Activated CD4-positive, alpha-beta memory T cell treated with anti-CD3 and anti-CD28 coated beads, Interleukin-2, amount 10 ng/mL, durations not matched to agents 7 days and 5 days (primary cell): ENCODE results near the gene THADA. TPM values are rescaled to one million over a fixed set of nuclear protein-coding genes. Genes with fewer than 3 reads are reported as not detected.
"Not testable (repeated sequence)": the region's sequence is repeated elsewhere in the genome, so short reads cannot be mapped to it uniquely, and the experiment has no call there.

Source experiments
- CTCF ChIA-PET: fragments of 350-600 bp; sonication (Branson Sonifier 250); formaldehyde crosslinking; loops from one replicate; lab custom pipeline; 2021; ENCODE audit warnings: antibody characterized with exemption, inconsistent platforms; lab: Charles Lee
- POLR2A ChIA-PET: fragments of 350-600 bp; sonication (Branson Sonifier 250); formaldehyde crosslinking; loops from one replicate; lab custom pipeline; 2021; ENCODE audit warnings: antibody characterized with exemption; lab: Charles Lee
- DNase-seq: peaks from one replicate; pipeline ENCODE4 v3.0.0-alpha.2; 2020
- H3K27ac Mint-ChIP-seq: one replicate; pipeline ENCODE4 v1.8.0; 2021; ENCODE audit warnings: mild to moderate bottlenecking, mixed read lengths
- H3K27me3 Mint-ChIP-seq: one replicate; pipeline ENCODE4 v1.8.0; 2021; ENCODE audit warnings: mixed read lengths
- H3K36me3 Mint-ChIP-seq: one replicate; pipeline ENCODE4 v1.8.0; 2021; ENCODE audit warnings: low read depth, mixed read lengths
- H3K4me1 Mint-ChIP-seq: one replicate; pipeline ENCODE4 v1.8.0; 2021; ENCODE audit warnings: mixed read lengths
- H3K4me3 Mint-ChIP-seq: one replicate; pipeline ENCODE4 v1.8.0; 2021; ENCODE audit warnings: mild to moderate bottlenecking, mixed read lengths
- H3K9me3 Mint-ChIP-seq: one replicate; pipeline ENCODE4 v1.8.0; 2021; ENCODE audit warnings: mixed read lengths
- total RNA-seq, 2 experiments: library from RNA; stranded (reverse); gene quantifications; one replicate each; pipeline ENCODE4 v1.2.3, GENCODE V29; 2021

Gene THADA
- total RNA-seq, 2 experiments from 2014 or later: 21.6 to 25.8 TPM

- no peaks in the 10 kb centered on the region for H3K9me3 Mint-ChIP-seq
- CTCF ChIA-PET: no interaction called here
- H3K36me3 Mint-ChIP-seq: peaks cover 2% of the 10 kb centered on the region
- H3K27me3 Mint-ChIP-seq: no peaks in the 10 kb centered on the region
- H3K4me1 Mint-ChIP-seq: peaks cover 9% of the 10 kb centered on the region
- no peak for DNase-seq
- POLR2A ChIA-PET: interaction anchor here (0.8 to 1.5 kb wide), 2 partner anchors 12 to 17 kb away, joined by 3 read pairs; no protein-coding TSS in a partner anchor
- H3K27ac Mint-ChIP-seq: no peak overlapping the region
- no peak overlapping the region for H3K4me3 Mint-ChIP-seq
These were observed 190.0 kb downstream of the THADA start for GRCh38 chr2:43405829-43406228.

- Mint-ChIP-seq H3K4me3 (no peak overlapping the region), H3K27ac (no peak overlapping the region), H3K9me3 (no peaks in the 10 kb centered on the region), H3K36me3 (peaks cover 7% of the 10 kb centered on the region), H3K4me1 (peaks cover 9% of the 10 kb centered on the region), H3K27me3 (no peaks in the 10 kb centered on the region)
- ChIA-PET POLR2A (interaction anchor here (0.9 kb wide), 1 partner anchor 22 kb away, joined by 3 read pairs; no protein-coding TSS in a partner anchor), CTCF (interaction anchor here (1.1 kb wide), 1 partner anchor 13 kb away, joined by 3 read pairs; no protein-coding TSS in a partner anchor)
- DNase-seq: no peak
These were observed 193.3 kb downstream of the THADA start for GRCh38 chr2:43402452-43402937.

GRCh38 chr2:43402002-43402401 lies 193.8 kb downstream of the THADA start:
- Mint-ChIP-seq H3K36me3 (peaks cover 10% of the 10 kb centered on the region), H3K4me1 (peaks cover 9% of the 10 kb centered on the region), H3K9me3 (no peaks in the 10 kb centered on the region), H3K27ac (no peak overlapping the region), H3K4me3 (no peak overlapping the region), H3K27me3 (no peaks in the 10 kb centered on the region)
- no peak for DNase-seq
- ChIA-PET POLR2A (interaction anchor here (0.9 kb wide), 1 partner anchor 22 kb away, joined by 3 read pairs; no protein-coding TSS in a partner anchor), CTCF (interaction anchor here (1.1 kb wide), 1 partner anchor 14 kb away, joined by 3 read pairs; no protein-coding TSS in a partner anchor)

- H3K27me3 Mint-ChIP-seq: no peaks in the 10 kb centered on the region
- no peak for DNase-seq
- ChIA-PET POLR2A (no interaction called here), CTCF (no interaction called here)
- H3K27ac Mint-ChIP-seq: no peak overlapping the region
- H3K36me3 Mint-ChIP-seq: peaks cover 15% of the 10 kb centered on the region
- H3K9me3 Mint-ChIP-seq: no peaks in the 10 kb centered on the region
- H3K4me3 Mint-ChIP-seq: no peak overlapping the region
- H3K4me1 Mint-ChIP-seq: peaks cover 9% of the 10 kb centered on the region
These were observed 195.3 kb downstream of the THADA start for GRCh38 chr2:43400508-43400907.

- ChIA-PET POLR2A (no interaction called here), CTCF (no interaction called here)
- no peak overlapping the region for H3K27ac Mint-ChIP-seq
These were observed 196.1 kb downstream of the THADA start for GRCh38 chr2:43399515-43400264.

GRCh38 chr2:43399098-43399497 lies 196.7 kb downstream of the THADA start:
- Mint-ChIP-seq H3K4me1 (peaks cover 9% of the 10 kb centered on the region), H3K4me3 (no peak overlapping the region), H3K36me3 (peaks cover 27% of the 10 kb centered on the region)

More at GRCh38 chr2:43399515-43400264, 196.1 kb downstream of the THADA start:
- Mint-ChIP-seq H3K4me1 (peaks cover 9% of the 10 kb centered on the region), H3K9me3 (no peaks in the 10 kb centered on the region), H3K36me3 (peaks cover 22% of the 10 kb centered on the region), H3K4me3 (no peak overlapping the region), H3K27me3 (no peaks in the 10 kb centered on the region)
- no peak for DNase-seq

GRCh38 chr2:43397821-43398220 lies 198.0 kb downstream of the THADA start:
- H3K4me1 Mint-ChIP-seq: peaks cover 9% of the 10 kb centered on the region
- CTCF ChIA-PET: no interaction called here
- H3K4me3 Mint-ChIP-seq: no peak overlapping the region
- H3K36me3 Mint-ChIP-seq: peaks cover 36% of the 10 kb centered on the region
- no peaks in the 10 kb centered on the region for H3K27me3 Mint-ChIP-seq
- POLR2A ChIA-PET: no interaction called here
- DNase-seq: no peak
- H3K9me3 Mint-ChIP-seq: no peaks in the 10 kb centered on the region
- no peak overlapping the region for H3K27ac Mint-ChIP-seq

More at GRCh38 chr2:43399098-43399497, 196.7 kb downstream of the THADA start:
- Mint-ChIP-seq H3K27me3 (no peaks in the 10 kb centered on the region), H3K9me3 (no peaks in the 10 kb centered on the region), H3K27ac (no peak overlapping the region)
- CTCF ChIA-PET: no interaction called here
- POLR2A ChIA-PET: no interaction called here
- no peak for DNase-seq

- Mint-ChIP-seq H3K4me3 (no peak overlapping the region), H3K36me3 (peaks cover 40% of the 10 kb centered on the region), H3K27me3 (no peaks in the 10 kb centered on the region), H3K4me1 (peaks cover 7% of the 10 kb centered on the region), H3K9me3 (no peaks in the 10 kb centered on the region), H3K27ac (no peak overlapping the region)
- CTCF ChIA-PET: no interaction called here
- DNase-seq: no peak
- POLR2A ChIA-PET: no interaction called here
These were observed 198.4 kb downstream of the THADA start for GRCh38 chr2:43397411-43397810.

- H3K4me3 Mint-ChIP-seq, H3K27me3 Mint-ChIP-seq, H3K9me3 Mint-ChIP-seq, CTCF ChIA-PET, H3K4me1 Mint-ChIP-seq, H3K27ac Mint-ChIP-seq, DNase-seq, POLR2A ChIA-PET: not testable (repeated sequence)
- H3K36me3 Mint-ChIP-seq: peaks cover 42% of the 10 kb centered on the region
These were observed 199.5 kb downstream of the THADA start for GRCh38 chr2:43396344-43396743.

GRCh38 chr2:43393918-43394317 lies 201.9 kb downstream of the THADA start:
- H3K27me3 Mint-ChIP-seq: no peaks in the 10 kb centered on the region
- no peak overlapping the region for H3K4me3 Mint-ChIP-seq
- CTCF ChIA-PET: no interaction called here
- no peak overlapping the region for H3K27ac Mint-ChIP-seq
- H3K36me3 Mint-ChIP-seq: peaks cover 45% of the 10 kb centered on the region
- no peak for DNase-seq
- no peaks in the 10 kb centered on the region for H3K9me3 Mint-ChIP-seq
- peaks cover 7% of the 10 kb centered on the region for H3K4me1 Mint-ChIP-seq
- POLR2A ChIA-PET: interaction anchor here (1.0 kb wide), 1 partner anchor 12 kb away, joined by 3 read pairs; no protein-coding TSS in a partner anchor

- Mint-ChIP-seq H3K27ac (no peak overlapping the region), H3K36me3 (peaks cover 34% of the 10 kb centered on the region), H3K27me3 (no peaks in the 10 kb centered on the region), H3K4me1 (peaks cover 20% of the 10 kb centered on the region), H3K9me3 (no peaks in the 10 kb centered on the region), H3K4me3 (no peak overlapping the region)
- no peak for DNase-seq
- POLR2A ChIA-PET: no interaction called here
- CTCF ChIA-PET: no interaction called here
These were observed 204.0 kb downstream of the THADA start for GRCh38 chr2:43391878-43392215.

- Mint-ChIP-seq H3K9me3 (no peaks in the 10 kb centered on the region), H3K27me3 (no peaks in the 10 kb centered on the region), H3K36me3 (peaks cover 33% of the 10 kb centered on the region), H3K27ac (no peak overlapping the region), H3K4me3 (no peak overlapping the region), H3K4me1 (peaks cover 21% of the 10 kb centered on the region)
- DNase-seq: no peak
- POLR2A ChIA-PET: no interaction called here
- CTCF ChIA-PET: no interaction called here
These were observed 204.5 kb downstream of the THADA start for GRCh38 chr2:43391201-43391877.
